Stimulated activated CD4-positive, alpha-beta T cell treated with anti-CD3 and anti-CD28 coated beads, Interleukin-1b, Interleukin-23, amount 100 ng/mL, for 4 hours (primary cell): ENCODE data around the gene DMAC2L.
A peak's percentile ranks its signal among the peaks of the same experiment; 100 is the strongest.
"Not testable (repeated sequence)": the region's sequence is repeated elsewhere in the genome, so short reads cannot be mapped to it uniquely, and the experiment has no call there.

Experiments
- DNase-seq, 2 donors: peaks; one replicate each; pipeline ENCODE4 v3.0.0-alpha.2; 2020; ENCODE audit warnings: low read depth in 2 of 2

The DMAC2L gene

GRCh38 chr14:50311972-50312733 lies at the start of gene DMAC2L, which contains the start of gene L2HGDH:
Gene DMAC2L (plus strand): TSS chr14:50312324. CDS start chr14:50321488, 9,164 bp downstream.
Gene L2HGDH (minus strand): TSS chr14:50312229. CDS start chr14:50312150, 79 bp downstream.
- peak; percentile 80 to 89 for DNase-seq

GRCh38 chr14:50262865-50263264 lies 49.3 kb upstream of the DMAC2L start:
- DNase-seq = no peak

- no peak for DNase-seq
These were observed 48.8 kb upstream of the DMAC2L start for GRCh38 chr14:50263321-50263720.

GRCh38 chr14:50265029-50265428 lies 47.1 kb upstream of the DMAC2L start:
- no peak for DNase-seq

- no peak for DNase-seq
These were observed 41.2 kb upstream of the DMAC2L start for GRCh38 chr14:50270932-50271331.

- DNase-seq = no peak
These were observed 39.6 kb upstream of the DMAC2L start for GRCh38 chr14:50272498-50272897.

GRCh38 chr14:50285861-50286260 lies 26.3 kb upstream of the DMAC2L start:
- no peak for DNase-seq

- DNase-seq = no peak
These were observed 24.0 kb upstream of the DMAC2L start for GRCh38 chr14:50288146-50288545.

- DNase-seq = no peak
These were observed 21.8 kb upstream of the DMAC2L start for GRCh38 chr14:50290306-50290705.

GRCh38 chr14:50299585-50299984 lies 12.5 kb upstream of the DMAC2L start:
- no peak for DNase-seq

- DNase-seq = no peak
These were observed 10.2 kb upstream of the DMAC2L start for GRCh38 chr14:50301914-50302313.

GRCh38 chr14:50303744-50304471 lies 8.2 kb upstream of the DMAC2L start:
- no peak for DNase-seq

- no peak for DNase-seq
These were observed 3.7 kb upstream of the DMAC2L start for GRCh38 chr14:50308363-50308915.

- no peak for DNase-seq
These were observed 1.7 kb upstream of the DMAC2L start for GRCh38 chr14:50310445-50310844.

GRCh38 chr14:50311337-50311971 lies 670 bp upstream of the DMAC2L start:
- DNase-seq = no peak

GRCh38 chr14:50312734-50313054 lies 570 bp downstream of the DMAC2L start:
- DNase-seq = no peak

- not testable (repeated sequence) for DNase-seq
These were observed 2.0 kb downstream of the DMAC2L start for GRCh38 chr14:50314098-50314497.

GRCh38 chr14:50318031-50318626 lies 6.0 kb downstream of the DMAC2L start:
- no peak for DNase-seq

- no peak for DNase-seq
These were observed 7.2 kb downstream of the DMAC2L start for GRCh38 chr14:50319293-50319692.

- DNase-seq = no peak
These were observed 7.6 kb downstream of the DMAC2L start for GRCh38 chr14:50319721-50320120.

- DNase-seq = no peak
These were observed 8.2 kb downstream of the DMAC2L start for GRCh38 chr14:50320283-50320682.
